Esophagus squamous epithelium (tissue), 5 donors: Measurements from ENCODE around the gene FAM8A1. TPM values are rescaled to one million over a fixed set of nuclear protein-coding genes. Genes with fewer than 3 reads are reported as not detected.

Experiments used
- DNase-seq: peaks from one replicate; lab custom pipeline; 2025; lab: John Stamatoyannopoulos, UW
- H3K27ac ChIP-seq, 4 donors: fragments of 200-600 bp; sonication (generic); one replicate each; pipeline ENCODE4 v1.5.1; 2016 to 2019; ENCODE audit warnings: mild to moderate bottlenecking in 1 of 4
- H3K27me3 ChIP-seq, 4 donors: fragments of 200-600 bp; sonication (generic); 1 replicate in 3 of 4; 2 replicates in 1 of 4; pipeline versions ENCODE4 v1.5.1 to v1.6.0; 2017 to 2021; ENCODE audit warnings: antibody characterized with exemption in 1 of 4
- H3K36me3 ChIP-seq, 3 donors: fragments of 200-600 bp; sonication (generic); one replicate each; pipeline ENCODE4 v1.5.1; 2016 to 2019
- H3K4me1 ChIP-seq, 3 donors: fragments of 200-600 bp; sonication (generic); one replicate each; pipeline ENCODE4 v1.5.1; 2017 to 2019
- H3K4me3 ChIP-seq, 4 donors: fragments of 200-600 bp; sonication (generic); 1 replicate in 3 of 4; 2 replicates in 1 of 4; pipeline ENCODE4 v1.5.1; 2016 to 2019; ENCODE audit warnings: mild to moderate bottlenecking in 2 of 4, moderate library complexity in 1 of 4
- H3K9me3 ChIP-seq, 3 donors: fragments of 200-600 bp; sonication (generic); one replicate each; pipeline ENCODE4 v1.5.1; 2016 to 2019
- POLR2A ChIP-seq, 4 donors: fragments of 450-650 bp; IDR thresholded peaks; one replicate each; pipeline ENCODE4 v1.6.1; 2017; ENCODE audit warnings: antibody characterized with exemption in 4 of 4, mild to moderate bottlenecking in 4 of 4, moderate library complexity in 3 of 4
- WGBS, 2 donors: methylation state at CpG; one replicate each; pipeline ENCODE4 v1.1.5; 2018; 5-methylcytosine and 5-hydroxymethylcytosine counted together
- intact Hi-C: fragments of 100-400 bp; cut with DNase I; formaldehyde crosslinking; loops from one replicate; pipeline ENCODE4 v1.15.0; 2022
- total RNA-seq, 4 donors: library from RNA; depleted of rRNA; stranded (reverse); fragments of >200 nt; gene quantifications; one replicate each; pipeline ENCODE4 v1.1.0, GENCODE V29; 2016
- TF ChIP-seq, protein P1 (sequence below), 6 experiments: fragments of 450-650 bp in 4 of 6; fragments of 200-600 bp in 2 of 6; sonication (generic) in 2 of 6; IDR thresholded peaks; one replicate each; pipeline ENCODE4 v1.5.1; 2016 to 2019; ENCODE audit warnings: antibody characterized with exemption in 6 of 6, mild to moderate bottlenecking in 4 of 6, moderate library complexity in 4 of 6
- donor health status: DM: yes; HTN: yes; CAD: no.

FAM8A1 gene, protein sequence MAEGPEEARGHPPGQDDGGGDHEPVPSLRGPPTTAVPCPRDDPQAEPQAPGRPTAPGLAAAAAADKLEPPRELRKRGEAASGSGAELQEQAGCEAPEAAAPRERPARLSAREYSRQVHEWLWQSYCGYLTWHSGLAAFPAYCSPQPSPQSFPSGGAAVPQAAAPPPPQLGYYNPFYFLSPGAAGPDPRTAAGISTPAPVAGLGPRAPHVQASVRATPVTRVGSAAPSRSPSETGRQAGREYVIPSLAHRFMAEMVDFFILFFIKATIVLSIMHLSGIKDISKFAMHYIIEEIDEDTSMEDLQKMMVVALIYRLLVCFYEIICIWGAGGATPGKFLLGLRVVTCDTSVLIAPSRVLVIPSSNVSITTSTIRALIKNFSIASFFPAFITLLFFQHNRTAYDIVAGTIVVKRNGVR
- total RNA-seq: 10 to 100 TPM; 12.4 to 19.5 (median 16.1) TPM

DNA sequence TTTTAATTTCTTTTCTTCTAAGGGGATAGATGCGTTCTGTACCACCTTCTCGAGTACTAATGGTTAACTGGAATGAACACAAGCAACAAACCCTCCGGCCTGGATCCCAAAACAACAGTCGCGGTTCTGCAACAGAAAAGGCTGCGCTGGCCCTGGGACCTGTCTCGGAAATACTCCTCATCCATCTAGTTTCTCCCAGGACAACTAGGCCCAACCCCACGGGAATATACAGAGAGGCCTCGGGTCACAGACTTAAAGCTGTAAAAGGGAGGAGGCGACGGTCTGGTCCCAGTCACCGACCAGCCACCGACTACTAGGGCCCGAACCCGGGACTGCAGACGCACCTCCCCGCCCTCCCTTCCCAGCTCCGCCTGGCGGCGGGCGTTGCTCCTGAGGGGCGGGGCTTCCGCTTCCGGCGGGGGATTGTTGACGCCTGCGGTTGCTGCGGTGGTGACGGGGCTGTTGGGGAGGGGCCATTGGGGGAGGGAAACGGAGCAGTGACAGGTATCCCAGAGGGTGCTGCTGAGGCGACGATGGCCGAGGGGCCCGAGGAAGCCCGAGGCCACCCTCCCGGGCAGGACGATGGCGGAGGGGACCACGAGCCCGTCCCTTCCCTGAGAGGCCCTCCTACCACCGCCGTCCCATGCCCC is at the start of gene FAM8A1:
Gene FAM8A1 (plus strand): TSS at position 426 of the 650 bp plus-strand sequence. CDS start 108 bp downstream, at position 534.
- WGBS, 2 donors: 5 to 39% methylated on average over 6 to 11 of the region's 42 CpGs

DNA sequence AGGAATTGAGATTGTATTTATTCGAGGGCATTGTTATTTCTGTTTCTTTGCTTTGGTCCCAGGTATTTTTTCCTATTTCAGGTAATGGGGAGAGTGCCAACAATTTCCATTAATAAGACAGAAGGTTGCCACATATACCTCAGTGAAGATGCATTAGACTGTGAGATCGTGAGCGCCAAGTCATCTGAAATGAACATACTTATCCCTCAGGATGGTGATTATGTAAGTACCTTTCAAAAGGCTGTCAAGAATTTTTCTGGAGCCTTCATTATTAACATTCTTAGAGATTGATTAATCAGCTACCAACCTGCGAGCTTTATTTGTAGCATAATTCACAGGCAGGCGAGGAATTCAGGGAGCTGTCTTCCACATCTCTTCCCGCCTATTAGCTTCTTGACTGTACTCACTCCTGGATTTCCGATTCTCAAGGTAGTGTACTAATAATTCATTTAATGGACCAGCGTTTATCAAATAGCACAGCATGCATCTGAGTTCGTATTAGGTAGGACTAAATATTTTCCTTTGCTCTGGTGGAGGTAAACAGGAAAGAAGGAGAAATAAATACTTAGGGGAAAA is 48.6 kb upstream of the FAM8A1 start:
- Histone ChIP-seq H3K36me3 (peaks cover 0 to 8% (median 0%) of the 10 kb centered on the region in 3 donors), H3K27me3 (no peaks in the 10 kb centered on the region), H3K4me3 (no peak overlapping the region), H3K4me1 (no peaks in the 10 kb centered on the region), H3K27ac (no peak overlapping the region), H3K9me3 (no peaks in the 10 kb centered on the region)
- no peak for TF ChIP-seq POLR2A (IDR thresholded peaks at IDR 0.05)
- TF ChIP-seq, protein P1, sequence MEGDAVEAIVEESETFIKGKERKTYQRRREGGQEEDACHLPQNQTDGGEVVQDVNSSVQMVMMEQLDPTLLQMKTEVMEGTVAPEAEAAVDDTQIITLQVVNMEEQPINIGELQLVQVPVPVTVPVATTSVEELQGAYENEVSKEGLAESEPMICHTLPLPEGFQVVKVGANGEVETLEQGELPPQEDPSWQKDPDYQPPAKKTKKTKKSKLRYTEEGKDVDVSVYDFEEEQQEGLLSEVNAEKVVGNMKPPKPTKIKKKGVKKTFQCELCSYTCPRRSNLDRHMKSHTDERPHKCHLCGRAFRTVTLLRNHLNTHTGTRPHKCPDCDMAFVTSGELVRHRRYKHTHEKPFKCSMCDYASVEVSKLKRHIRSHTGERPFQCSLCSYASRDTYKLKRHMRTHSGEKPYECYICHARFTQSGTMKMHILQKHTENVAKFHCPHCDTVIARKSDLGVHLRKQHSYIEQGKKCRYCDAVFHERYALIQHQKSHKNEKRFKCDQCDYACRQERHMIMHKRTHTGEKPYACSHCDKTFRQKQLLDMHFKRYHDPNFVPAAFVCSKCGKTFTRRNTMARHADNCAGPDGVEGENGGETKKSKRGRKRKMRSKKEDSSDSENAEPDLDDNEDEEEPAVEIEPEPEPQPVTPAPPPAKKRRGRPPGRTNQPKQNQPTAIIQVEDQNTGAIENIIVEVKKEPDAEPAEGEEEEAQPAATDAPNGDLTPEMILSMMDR (IDR thresholded peaks at IDR 0.05): no peak
- intact Hi-C loops: no loop called here
- 88 to 90% methylated on average over 9 of the region's 9 CpGs for WGBS, 2 donors
- no peak for DNase-seq

More for the DNA sequence above, at the start of gene FAM8A1:
- TF ChIP-seq, protein P1 (IDR thresholded peaks at IDR 0.05): peak; percentile 37 to 77 (median 68)
- peak in 2 of 4 donors; percentile 60 to 84 for TF ChIP-seq POLR2A (IDR thresholded peaks at IDR 0.05)
- Histone ChIP-seq H3K36me3 (peaks cover 0 to 19% (median 0%) of the 10 kb centered on the region in 3 donors), H3K4me3 (peak within 1 kb of the TSS; percentile 84 to 99 (median 90)), H3K4me1 (peaks cover 6 to 38% (median 8%) of the 10 kb centered on the region in 3 donors), H3K27me3 (no peaks in the 10 kb centered on the region), H3K9me3 (no peaks in the 10 kb centered on the region), H3K27ac (peak within 1 kb of the TSS; percentile 93 to 97 (median 96))
- intact Hi-C loops: no loop called here
- DNase-seq: peak; percentile 72

DNA sequence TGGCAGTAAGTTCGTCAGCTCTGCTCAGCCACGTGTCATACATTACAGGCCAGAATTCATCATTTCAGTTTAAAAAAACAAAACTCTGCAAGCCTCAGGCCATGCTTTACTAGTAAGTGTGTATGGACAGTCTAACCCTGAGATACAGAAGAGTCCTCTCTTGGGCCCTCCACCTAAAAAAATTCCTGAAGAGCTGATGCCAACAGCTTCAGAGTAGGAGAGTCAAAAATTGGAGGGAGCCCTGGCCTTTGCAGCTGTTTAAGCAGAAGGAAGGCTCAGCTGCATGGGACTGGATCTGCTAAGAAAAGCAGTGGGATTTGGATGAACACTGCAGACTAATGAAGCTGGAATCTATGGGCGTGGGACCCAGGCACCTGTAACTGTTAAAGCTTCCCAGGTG is 47.2 kb upstream of the FAM8A1 start:
- H3K27ac ChIP-seq: no peak overlapping the region
- no peak for DNase-seq
- H3K4me3 ChIP-seq: no peak overlapping the region
- H3K27me3 ChIP-seq: no peaks in the 10 kb centered on the region
- H3K36me3 ChIP-seq: peaks cover 0 to 8% (median 0%) of the 10 kb centered on the region in 3 donors
- WGBS, 2 donors: 75 to 76% methylated on average over 1 to 3 of the region's 3 CpGs
- H3K9me3 ChIP-seq: no peaks in the 10 kb centered on the region
- TF ChIP-seq, protein P1 (IDR thresholded peaks at IDR 0.05): no peak
- no peak for TF ChIP-seq POLR2A (IDR thresholded peaks at IDR 0.05)
- no peaks in the 10 kb centered on the region for H3K4me1 ChIP-seq
- intact Hi-C loops: no loop called here

DNA sequence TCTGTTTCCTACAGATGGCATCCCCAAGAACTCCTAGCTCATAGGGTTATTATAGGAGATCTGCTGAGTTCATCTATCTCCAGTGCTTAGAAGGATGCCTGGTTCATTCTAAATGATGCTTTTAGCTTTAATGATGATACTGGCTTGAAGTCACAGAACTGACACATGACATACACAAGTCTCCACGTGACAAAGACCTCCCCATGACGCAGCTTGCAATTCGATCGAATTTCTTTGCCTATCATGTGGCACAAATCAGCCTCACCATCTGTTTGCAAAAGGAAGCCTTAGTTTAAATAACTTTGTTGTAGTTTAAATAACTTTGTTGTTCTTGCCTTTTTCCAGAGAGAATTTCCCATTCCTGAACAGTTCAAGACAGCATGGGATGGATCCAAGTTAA is 44.1 kb upstream of the FAM8A1 start:
- Histone ChIP-seq H3K27me3 (no peaks in the 10 kb centered on the region), H3K4me1 (no peaks in the 10 kb centered on the region), H3K9me3 (no peaks in the 10 kb centered on the region), H3K36me3 (peaks cover 0 to 8% (median 0%) of the 10 kb centered on the region in 3 donors), H3K27ac (no peak overlapping the region), H3K4me3 (no peak overlapping the region)
- intact Hi-C loops: no loop called here
- no peak for DNase-seq
- WGBS, 2 donors: 84 to 86% methylated on average over 4 of the region's 4 CpGs
- TF ChIP-seq, protein P1 (IDR thresholded peaks at IDR 0.05): no peak
- no peak for TF ChIP-seq POLR2A (IDR thresholded peaks at IDR 0.05)
